ENCODE data around the gene ZBED4. TPM values are rescaled to one million over a fixed set of nuclear protein-coding genes. Genes with fewer than 3 reads are reported as not detected.

Gene ZBED4
- total RNA-seq, 4 donors from 2014 or later, result 11.9 to 19.4 (median 18.2) TPM

DNA sequence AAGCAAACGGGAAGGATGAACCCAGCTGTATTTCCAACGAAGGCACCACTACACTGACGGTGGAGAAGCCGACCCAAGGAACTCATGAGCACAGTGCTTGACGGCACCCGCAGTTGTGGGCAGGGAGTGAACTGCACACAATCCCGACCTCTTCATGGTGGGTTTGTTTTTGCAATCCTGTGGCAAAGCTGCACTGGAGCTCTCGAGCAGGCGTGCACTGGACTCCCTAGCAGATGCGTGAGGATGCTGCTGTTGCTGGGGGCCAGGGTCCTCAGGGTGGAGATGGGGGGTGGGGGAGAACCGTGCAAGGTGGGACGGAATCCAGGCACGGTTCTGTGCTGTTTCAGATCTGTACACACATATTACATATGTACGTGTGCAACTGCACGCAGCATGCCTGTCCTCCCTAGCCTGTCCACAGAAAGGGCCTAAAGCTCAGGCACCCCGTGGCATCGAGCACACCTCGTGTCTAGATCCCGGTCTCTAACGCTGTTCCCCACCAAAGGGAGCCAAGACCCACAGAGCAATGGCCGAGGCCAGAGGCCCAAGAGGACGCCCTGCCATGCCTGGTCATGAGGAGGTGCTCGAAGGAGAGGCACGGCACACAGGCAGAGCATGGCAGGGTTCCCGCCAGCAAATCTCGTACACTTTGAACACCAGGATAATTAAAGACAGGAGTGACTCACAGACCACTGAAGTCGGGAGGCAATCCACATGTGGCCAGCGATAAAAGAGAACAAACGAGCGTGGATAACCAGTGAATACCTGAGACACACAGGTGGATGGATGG is 47.0 kb downstream of the ZBED4 start:
- WGBS, result 84% methylated on average over 23 of the region's 30 CpGs
- Histone ChIP-seq H3K27ac (no peak overlapping the region), H3K9me3 (no peaks in the 10 kb centered on the region), H3K36me3 (peaks cover 55% of the 10 kb centered on the region), H3K27me3 (no peaks in the 10 kb centered on the region), H3K4me1 (no peaks in the 10 kb centered on the region), H3K4me3 (no peak overlapping the region)
- TF ChIP-seq CTCF (IDR thresholded peaks at IDR 0.05) (no peak), POLR2A (IDR thresholded peaks at IDR 0.05) (no peak), POLR2AphosphoS5 (IDR thresholded peaks at IDR 0.05) (no peak), EP300 (IDR thresholded peaks at IDR 0.05) (no peak)
- no peak for DNase-seq (ENCODE audit: low spot score in 2 of 2)

- Histone ChIP-seq H3K4me1 (no peaks in the 10 kb centered on the region), H3K27ac (no peak overlapping the region), H3K4me3 (no peak overlapping the region), H3K27me3 (no peaks in the 10 kb centered on the region), H3K36me3 (peaks cover 61% of the 10 kb centered on the region), H3K9me3 (no peaks in the 10 kb centered on the region)
- no peak for DNase-seq (ENCODE audit: low spot score in 2 of 2)
- 95% methylated on average over 11 of the region's 11 CpGs for WGBS
- TF ChIP-seq CTCF (IDR thresholded peaks at IDR 0.05) (no peak), POLR2AphosphoS5 (IDR thresholded peaks at IDR 0.05) (no peak), POLR2A (IDR thresholded peaks at IDR 0.05) (no peak), EP300 (IDR thresholded peaks at IDR 0.05) (no peak)
Observed at GRCh38 chr22:49901457-49901856, 47.8 kb downstream of the ZBED4 start.

- DNase-seq (ENCODE audit: low spot score in 2 of 2), result no peak
- no peak overlapping the region for H3K27ac ChIP-seq
- H3K4me1 ChIP-seq, result no peaks in the 10 kb centered on the region
- 100% methylated on average over 9 of the region's 17 CpGs for WGBS
- peaks cover 77% of the 10 kb centered on the region for H3K36me3 ChIP-seq
- H3K4me3 ChIP-seq, result no peak overlapping the region
- TF ChIP-seq CTCF (IDR thresholded peaks at IDR 0.05) (no peak), EP300 (IDR thresholded peaks at IDR 0.05) (no peak), POLR2A (IDR thresholded peaks at IDR 0.05) (no peak), POLR2AphosphoS5 (IDR thresholded peaks at IDR 0.05) (no peak)
- H3K27me3 ChIP-seq, result no peaks in the 10 kb centered on the region
- H3K9me3 ChIP-seq, result no peaks in the 10 kb centered on the region
Observed at GRCh38 chr22:49903322-49904039, 49.8 kb downstream of the ZBED4 start.

DNA sequence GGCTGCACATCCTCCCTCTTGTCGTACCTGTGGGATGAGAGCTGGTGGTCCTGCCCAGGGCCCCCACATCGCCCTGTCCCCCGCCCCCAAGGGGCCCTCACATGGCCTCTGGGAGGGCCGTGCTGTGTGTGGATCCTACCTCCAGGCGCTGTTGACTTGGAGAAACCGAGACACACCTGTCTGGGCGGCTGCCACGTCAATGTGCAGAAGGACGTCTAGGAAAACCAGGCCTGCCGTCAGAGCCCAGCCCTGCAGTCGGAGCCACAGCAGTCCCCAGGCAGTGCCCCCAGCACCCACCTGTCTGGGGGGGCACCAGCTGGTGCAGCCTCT is 50.4 kb downstream of the ZBED4 start:
- Histone ChIP-seq H3K27ac (no peak overlapping the region), H3K4me1 (no peaks in the 10 kb centered on the region), H3K36me3 (peaks cover 75% of the 10 kb centered on the region), H3K27me3 (no peaks in the 10 kb centered on the region), H3K9me3 (no peaks in the 10 kb centered on the region), H3K4me3 (no peak overlapping the region)
- DNase-seq (ENCODE audit: low spot score in 2 of 2), result no peak
- WGBS, result no CpG with 5 or more reads among the region's 11 CpGs
- TF ChIP-seq CTCF (IDR thresholded peaks at IDR 0.05), result no peak
- no peak for TF ChIP-seq POLR2A (IDR thresholded peaks at IDR 0.05)
- no peak for TF ChIP-seq POLR2AphosphoS5 (IDR thresholded peaks at IDR 0.05)
- no peak for TF ChIP-seq EP300 (IDR thresholded peaks at IDR 0.05)

DNA sequence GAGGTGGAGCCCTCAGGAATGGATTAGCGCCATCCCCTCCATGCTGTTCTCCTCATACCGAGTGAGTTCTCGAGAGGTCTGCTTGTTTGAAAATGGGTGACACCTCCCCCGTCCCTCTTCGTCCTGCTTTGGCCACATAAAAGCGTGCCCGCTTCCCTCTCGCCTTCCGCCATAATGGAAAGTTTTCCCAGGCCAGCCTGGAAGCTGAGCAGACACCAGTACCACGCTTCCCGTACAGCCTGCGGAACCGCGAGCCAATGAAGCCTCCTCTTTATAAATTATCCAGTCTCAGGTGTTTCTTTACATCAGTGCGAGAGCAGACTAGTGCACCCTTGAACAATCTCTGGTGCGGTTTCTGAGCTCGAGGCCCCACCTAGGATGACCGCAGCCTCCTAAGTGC is 51.8 kb downstream of the ZBED4 start:
- no peak for DNase-seq (ENCODE audit: low spot score in 2 of 2)
- Histone ChIP-seq H3K27ac (no peak overlapping the region), H3K4me3 (no peak overlapping the region), H3K4me1 (no peaks in the 10 kb centered on the region), H3K9me3 (no peaks in the 10 kb centered on the region), H3K27me3 (no peaks in the 10 kb centered on the region), H3K36me3 (peaks cover 77% of the 10 kb centered on the region)
- WGBS, result 97% methylated on average over 18 of the region's 18 CpGs
- TF ChIP-seq CTCF (IDR thresholded peaks at IDR 0.05) (no peak), EP300 (IDR thresholded peaks at IDR 0.05) (no peak), POLR2AphosphoS5 (IDR thresholded peaks at IDR 0.05) (no peak), POLR2A (IDR thresholded peaks at IDR 0.05) (no peak)
